ENCODE measurements around the gene RIC3. TPM values are rescaled to one million over a fixed set of nuclear protein-coding genes. Genes with fewer than 3 reads are reported as not detected.

The RIC3 gene
- total RNA-seq, 1 experiment from 2014 or later = not detected

DNA sequence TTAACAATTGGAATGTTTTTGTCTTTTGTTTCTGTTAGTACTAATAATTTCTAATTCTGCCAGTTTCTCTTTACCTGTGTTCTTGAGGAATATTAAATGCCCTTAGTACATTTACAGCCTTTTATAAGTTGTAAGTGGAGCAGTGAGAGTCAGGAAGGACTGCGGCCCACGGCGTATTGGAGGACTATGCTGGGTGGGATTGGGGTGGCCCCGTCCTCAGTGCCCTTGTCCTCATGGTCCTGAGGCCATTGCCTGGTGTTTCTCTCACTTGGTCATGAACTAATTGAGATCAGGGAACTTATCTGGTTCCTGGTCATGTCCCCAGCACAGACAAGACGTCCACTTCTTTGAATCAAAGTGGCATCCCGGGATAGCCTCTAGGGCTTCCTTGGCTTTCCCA lies 84.5 kb downstream of the RIC3 start:
- no peaks in the 10 kb centered on the region for H3K9me2 ChIP-seq (ENCODE audit: insufficient read depth)
- no peak overlapping the region for H2AFZ ChIP-seq (ENCODE audit: low read depth, low read length, poor library complexity, severe bottlenecking)
- intact Hi-C loops (cut with micrococcal nuclease) = no loop called here
- H3K36me3 ChIP-seq (ENCODE audit: control insufficient read depth in 1 of 2, insufficient read depth in 2 of 2, low read length in 2 of 2) = no peaks in the 10 kb centered on the region
- no peak overlapping the region for H3K4me3 ChIP-seq (replicated peaks in 1 of 2; ENCODE audit: low read depth in 1 of 2, low read length in 2 of 2)
- H3K9ac ChIP-seq (ENCODE audit: low read length) = no peak overlapping the region
- H3K27ac ChIP-seq (ENCODE audit: low read depth, low read length) = no peak overlapping the region
- no peaks in the 10 kb centered on the region for H4K20me1 ChIP-seq (ENCODE audit: insufficient read depth)
- no peaks in the 10 kb centered on the region for H3K9me3 ChIP-seq (ENCODE audit: control insufficient read depth in 1 of 2, insufficient read depth in 1 of 2, low read depth in 1 of 2, low read length in 2 of 2)
- TF ChIP-seq CBX3 (IDR thresholded peaks at IDR 0.05; ENCODE audit: low read depth) (no peak), ZFX (IDR thresholded peaks at IDR 0.05) (no peak), YY1 (IDR thresholded peaks at IDR 0.05; ENCODE audit: extremely low read depth, insufficient replicate concordance, low read depth, low read length) (no peak), ATF3 (IDR thresholded peaks at IDR 0.05) (no peak), RAD21 (IDR thresholded peaks at IDR 0.05; ENCODE audit: low read depth) (no peak), EZH2phosphoT487 (IDR thresholded peaks at IDR 0.05; ENCODE audit: borderline replicate concordance) (no peak), POLR2AphosphoS5 (IDR thresholded peaks at IDR 0.05; ENCODE audit: low read depth, low read length) (no peak), FOSL1 (IDR thresholded peaks at IDR 0.05; ENCODE audit: low read depth) (no peak), CEBPB (IDR thresholded peaks at IDR 0.05; ENCODE audit: low read depth) (no peak), SIN3A (IDR thresholded peaks at IDR 0.05; ENCODE audit: low read depth) (no peak), EGR1 (IDR thresholded peaks at IDR 0.05; ENCODE audit: low read depth) (no peak), SP1 (IDR thresholded peaks at IDR 0.05; ENCODE audit: low read depth) (no peak), REST (IDR thresholded peaks at IDR 0.05; ENCODE audit: low read depth) (no peak), MAX (IDR thresholded peaks at IDR 0.05) (no peak)
- no peak for DNase-seq (ENCODE audit: low read depth, low spot score)
- POLR2A ChIA-PET = no interaction called here
- ATAC-seq = no peak
- H3K79me2 ChIP-seq (ENCODE audit: insufficient read depth, low read length) = no peaks in the 10 kb centered on the region
- H3K4me1 ChIP-seq (ENCODE audit: control insufficient read depth in 1 of 2, insufficient read depth in 2 of 2, low read length in 2 of 2) = no peaks in the 10 kb centered on the region
- no peaks in the 10 kb centered on the region for H3K27me3 ChIP-seq (ENCODE audit: insufficient read depth, low read length)
- CTCF ChIA-PET = no interaction called here
- H3K4me2 ChIP-seq (ENCODE audit: low read length) = no peak overlapping the region
- RAD21 ChIA-PET (ENCODE audit: low non-redundant PET in 1 of 2, low total read pairs in 2 of 2, uncharacterized antibody in 2 of 2, unreplicated experiment in 2 of 2) = no interaction called here
- no TSS peak for BruUV-seq (replicated peaks)
